Measurements from ENCODE around the gene CAPN15.

GRCh38 chr16:593807-594206 is 66.3 kb downstream of the CAPN15 start:
- TF ChIP-seq, protein P1, sequence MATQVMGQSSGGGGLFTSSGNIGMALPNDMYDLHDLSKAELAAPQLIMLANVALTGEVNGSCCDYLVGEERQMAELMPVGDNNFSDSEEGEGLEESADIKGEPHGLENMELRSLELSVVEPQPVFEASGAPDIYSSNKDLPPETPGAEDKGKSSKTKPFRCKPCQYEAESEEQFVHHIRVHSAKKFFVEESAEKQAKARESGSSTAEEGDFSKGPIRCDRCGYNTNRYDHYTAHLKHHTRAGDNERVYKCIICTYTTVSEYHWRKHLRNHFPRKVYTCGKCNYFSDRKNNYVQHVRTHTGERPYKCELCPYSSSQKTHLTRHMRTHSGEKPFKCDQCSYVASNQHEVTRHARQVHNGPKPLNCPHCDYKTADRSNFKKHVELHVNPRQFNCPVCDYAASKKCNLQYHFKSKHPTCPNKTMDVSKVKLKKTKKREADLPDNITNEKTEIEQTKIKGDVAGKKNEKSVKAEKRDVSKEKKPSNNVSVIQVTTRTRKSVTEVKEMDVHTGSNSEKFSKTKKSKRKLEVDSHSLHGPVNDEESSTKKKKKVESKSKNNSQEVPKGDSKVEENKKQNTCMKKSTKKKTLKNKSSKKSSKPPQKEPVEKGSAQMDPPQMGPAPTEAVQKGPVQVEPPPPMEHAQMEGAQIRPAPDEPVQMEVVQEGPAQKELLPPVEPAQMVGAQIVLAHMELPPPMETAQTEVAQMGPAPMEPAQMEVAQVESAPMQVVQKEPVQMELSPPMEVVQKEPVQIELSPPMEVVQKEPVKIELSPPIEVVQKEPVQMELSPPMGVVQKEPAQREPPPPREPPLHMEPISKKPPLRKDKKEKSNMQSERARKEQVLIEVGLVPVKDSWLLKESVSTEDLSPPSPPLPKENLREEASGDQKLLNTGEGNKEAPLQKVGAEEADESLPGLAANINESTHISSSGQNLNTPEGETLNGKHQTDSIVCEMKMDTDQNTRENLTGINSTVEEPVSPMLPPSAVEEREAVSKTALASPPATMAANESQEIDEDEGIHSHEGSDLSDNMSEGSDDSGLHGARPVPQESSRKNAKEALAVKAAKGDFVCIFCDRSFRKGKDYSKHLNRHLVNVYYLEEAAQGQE (IDR thresholded peaks at IDR 0.05; ENCODE audit: insufficient replicate concordance, low read depth) = no peak
- TF ChIP-seq POLR2AphosphoS5 (IDR thresholded peaks at IDR 0.05; ENCODE audit: low read depth) = no peak

Data from HL-60 (cell line).